ENCODE measurements around the gene KRT71. TPM values are rescaled to one million over a fixed set of nuclear protein-coding genes. Genes with fewer than 3 reads are reported as not detected.

The KRT71 gene
- total and polyA plus RNA-seq, 2 donors, result 0.57 to 3.6 TPM

- Histone ChIP-seq H3K36me3 (ENCODE audit: control insufficient read depth in 2 of 2, insufficient read depth in 2 of 2, low read length in 1 of 2) (no peaks in the 10 kb centered on the region), H3K4me1 (ENCODE audit: control insufficient read depth in 2 of 2, insufficient read depth in 2 of 2, low read length in 2 of 2) (no peaks in the 10 kb centered on the region), H3K9me3 (ENCODE audit: control insufficient read depth in 2 of 2, insufficient read depth in 1 of 2, low read length in 1 of 2) (no peaks in the 10 kb centered on the region), H3K27me3 (ENCODE audit: control insufficient read depth in 2 of 2, insufficient read depth in 1 of 2, low read length in 1 of 2) (peaks cover 0 to 5% of the 10 kb centered on the region in 2 donors), H3K27ac (ENCODE audit: low read depth in 1 of 2, low read length in 1 of 2) (peak overlapping the region in 1 of 2 donors; percentile 64), H3K4me3 (ENCODE audit: low read length in 2 of 2) (no peak overlapping the region)
- DNase-seq (ENCODE audit: low read depth in 6 of 9, low spot score in 9 of 9), result no peak
- WGBS, result 83% methylated on average over 4 of the region's 4 CpGs
Observed at GRCh38 chr12:52494518-52494917, 58.4 kb downstream of the KRT71 start.

- H3K9me3 ChIP-seq (ENCODE audit: control insufficient read depth in 2 of 2, insufficient read depth in 1 of 2, low read length in 1 of 2), result no peaks in the 10 kb centered on the region
- no peak overlapping the region for H3K4me3 ChIP-seq (ENCODE audit: low read length in 2 of 2)
- no peaks in the 10 kb centered on the region for H3K36me3 ChIP-seq (ENCODE audit: control insufficient read depth in 2 of 2, insufficient read depth in 2 of 2, low read length in 1 of 2)
- 94% methylated on average over 1 of the region's 1 CpG for WGBS
- H3K27me3 ChIP-seq (ENCODE audit: control insufficient read depth in 2 of 2, insufficient read depth in 1 of 2, low read length in 1 of 2), result peaks cover 0 to 5% of the 10 kb centered on the region in 2 donors
- H3K4me1 ChIP-seq (ENCODE audit: control insufficient read depth in 2 of 2, insufficient read depth in 2 of 2, low read length in 2 of 2), result no peaks in the 10 kb centered on the region
- H3K27ac ChIP-seq (ENCODE audit: low read depth in 1 of 2, low read length in 1 of 2), result no peak overlapping the region
- no peak for DNase-seq (ENCODE audit: low read depth in 6 of 9, low spot score in 9 of 9)
Observed at GRCh38 chr12:52494100-52494499, 58.8 kb downstream of the KRT71 start.

Other genes starting within 250 kb of the KRT71 start
- gene KRT83, start 231.7 kb downstream of the KRT71 start, total RNA-seq, result 0.33 TPM
- 1.0 TPM for gene KRT83, start 231.7 kb downstream of the KRT71 start, polyA plus RNA-seq
- 0.24 TPM for gene KRT85, start 185.7 kb downstream of the KRT71 start, total RNA-seq
- 0.59 TPM for gene KRT85, start 185.7 kb downstream of the KRT71 start, polyA plus RNA-seq
- 0.94 TPM for gene KRT84, start 167.5 kb downstream of the KRT71 start, total RNA-seq
- gene KRT84, start 167.5 kb downstream of the KRT71 start, polyA plus RNA-seq, result 2.5 TPM
- gene KRT82, start 146.8 kb downstream of the KRT71 start, total RNA-seq, result 0.05 TPM
- 0.34 TPM for gene KRT82, start 146.8 kb downstream of the KRT71 start, polyA plus RNA-seq
- 0.14 TPM for gene KRT75, start 118.8 kb downstream of the KRT71 start, total RNA-seq
- gene KRT75, start 118.8 kb downstream of the KRT71 start, polyA plus RNA-seq, result 6.8 TPM
- 0.61 TPM for gene KRT6B, start 101.0 kb downstream of the KRT71 start, total RNA-seq
- gene KRT6B, start 101.0 kb downstream of the KRT71 start, polyA plus RNA-seq, result 30.7 TPM
- 0.28 TPM for gene KRT6C, start 79.3 kb downstream of the KRT71 start, total RNA-seq
- gene KRT6C, start 79.3 kb downstream of the KRT71 start, polyA plus RNA-seq, result 23.5 TPM
- 14.4 TPM for gene KRT6A, start 59.9 kb downstream of the KRT71 start, total RNA-seq
- 671 TPM for gene KRT6A, start 59.9 kb downstream of the KRT71 start, polyA plus RNA-seq
- 326 TPM for gene KRT5, start 32.8 kb downstream of the KRT71 start, total RNA-seq
- 1,023 TPM for gene KRT5, start 32.8 kb downstream of the KRT71 start, polyA plus RNA-seq
- 0.09 TPM for gene KRT74, start 20.7 kb upstream of the KRT71 start, total RNA-seq
- 0.34 TPM for gene KRT74, start 20.7 kb upstream of the KRT71 start, polyA plus RNA-seq
- 0.33 TPM for gene KRT72, start 48.3 kb upstream of the KRT71 start, total RNA-seq
- gene KRT72, start 48.3 kb upstream of the KRT71 start, polyA plus RNA-seq, result 12.0 TPM
- 0.28 TPM for gene KRT73, start 65.4 kb upstream of the KRT71 start, total RNA-seq
- 1.9 TPM for gene KRT73, start 65.4 kb upstream of the KRT71 start, polyA plus RNA-seq
- 3.6 TPM for gene KRT2, start 99.1 kb upstream of the KRT71 start, total RNA-seq
- 26.4 TPM for gene KRT2, start 99.1 kb upstream of the KRT71 start, polyA plus RNA-seq
- gene KRT1, start 127.3 kb upstream of the KRT71 start, total RNA-seq, result 9.3 TPM
- 507 TPM for gene KRT1, start 127.3 kb upstream of the KRT71 start, polyA plus RNA-seq
- gene KRT77, start 150.4 kb upstream of the KRT71 start, total RNA-seq, result 0.66 TPM
- gene KRT77, start 150.4 kb upstream of the KRT71 start, polyA plus RNA-seq, result 4.1 TPM
- gene KRT76, start 224.2 kb upstream of the KRT71 start, total RNA-seq, result 0.14 TPM
- gene KRT76, start 224.2 kb upstream of the KRT71 start, polyA plus RNA-seq, result 0.91 TPM
- 0.14 TPM for gene KRT3, start 243.0 kb upstream of the KRT71 start, total RNA-seq
- 1.0 TPM for gene KRT3, start 243.0 kb upstream of the KRT71 start, polyA plus RNA-seq